ENCODE measurements around the gene TST. TPM values are rescaled to one million over a fixed set of nuclear protein-coding genes. Genes with fewer than 3 reads are reported as not detected.
A peak's percentile ranks its signal among the peaks of the same experiment; 100 is the strongest.

Gene TST
- total and polyA plus RNA-seq, 9 of the 15 experiments (the other 6 are each of a cell fraction or from before 2014, with no cell fraction given): 1.4 to 26.9 (median 12.4) TPM

GRCh38 chr22:36977947-36978660 lies 41.1 kb downstream of the TST start (continued):
- TF ChIP-seq ZNF699 (CRISPR knock-in tag; IDR thresholded peaks at IDR 0.05; ENCODE audit: insufficient replicate concordance) (no peak), MTA1 (IDR thresholded peaks at IDR 0.05; ENCODE audit: borderline replicate concordance) (no peak), FOXA1 (IDR thresholded peaks at IDR 0.05; ENCODE audit: borderline replicate concordance) (no peak), NR2C1 (IDR thresholded peaks at IDR 0.05) (no peak), NR2C1 (tag; IDR thresholded peaks at IDR 0.05) (no peak), SMARCB1 (IDR thresholded peaks at IDR 0.05; ENCODE audit: insufficient read length, low read depth) (no peak), FOXO4 (CRISPR knock-in tag; IDR thresholded peaks at IDR 0.05) (no peak), HOMEZ (CRISPR knock-in tag; IDR thresholded peaks at IDR 0.05) (no peak), XRCC5 (IDR thresholded peaks at IDR 0.05; ENCODE audit: low read depth, low read length) (0 out of 2 replicates have a peak, but pooled peaks have one; percentile 49), HMGXB4 (CRISPR knock-in tag; IDR thresholded peaks at IDR 0.05) (no peak), AFF4 (CRISPR knock-in tag; IDR thresholded peaks at IDR 0.05) (no peak), EGR1 (conservative IDR thresholded peaks at IDR 0.05) (no peak), GMEB1 (CRISPR knock-in tag; IDR thresholded peaks at IDR 0.05) (no peak), KLF13 (tag; IDR thresholded peaks at IDR 0.05; ENCODE audit: borderline replicate concordance, low read depth) (no peak), ZNF785 (CRISPR knock-in tag; IDR thresholded peaks at IDR 0.05) (no peak)

Measured in K562 (cell line).